ENCODE data around the gene IKZF4. TPM values are rescaled to one million over a fixed set of nuclear protein-coding genes. Genes with fewer than 3 reads are reported as not detected.
"Not testable (repeated sequence)": the region's sequence is repeated elsewhere in the genome, so short reads cannot be mapped to it uniquely, and the experiment has no call there.

Gene IKZF4
- total RNA-seq, 1 donor from 2014 or later: 13.1 TPM

DNA sequence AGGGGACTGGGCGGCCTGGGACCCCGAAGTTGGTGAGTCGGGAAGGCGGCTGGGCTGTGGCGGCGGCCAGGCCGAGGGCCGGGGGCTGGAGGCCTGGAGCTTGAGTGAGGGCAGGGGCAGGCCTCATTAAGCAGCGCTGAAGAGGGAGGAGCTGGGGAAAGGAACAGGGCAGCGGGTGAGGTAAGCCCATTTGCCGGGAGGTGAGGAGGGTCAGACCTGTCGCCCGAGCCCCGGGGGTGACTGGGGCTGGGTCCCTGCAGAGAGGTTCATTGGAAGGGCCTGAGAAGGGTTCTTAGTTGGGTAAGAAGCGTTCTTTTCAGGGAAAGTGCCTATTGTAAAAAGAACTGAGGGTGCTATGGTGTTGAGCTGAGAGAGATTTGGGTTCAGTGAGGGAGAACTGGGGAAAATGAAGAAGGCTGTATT, 46.5 kb upstream of the IKZF4 start:
- H3K27me3 ChIP-seq (ENCODE audit: low read depth): no peaks in the 10 kb centered on the region
- intact Hi-C loops (cut with DNase I): no loop called here
- peaks cover 62% of the 10 kb centered on the region for H3K4me1 ChIP-seq
- DNase-seq: peak; percentile 78
- ATAC-seq: peak; percentile 70 to 72
- TF ChIP-seq, protein P1, sequence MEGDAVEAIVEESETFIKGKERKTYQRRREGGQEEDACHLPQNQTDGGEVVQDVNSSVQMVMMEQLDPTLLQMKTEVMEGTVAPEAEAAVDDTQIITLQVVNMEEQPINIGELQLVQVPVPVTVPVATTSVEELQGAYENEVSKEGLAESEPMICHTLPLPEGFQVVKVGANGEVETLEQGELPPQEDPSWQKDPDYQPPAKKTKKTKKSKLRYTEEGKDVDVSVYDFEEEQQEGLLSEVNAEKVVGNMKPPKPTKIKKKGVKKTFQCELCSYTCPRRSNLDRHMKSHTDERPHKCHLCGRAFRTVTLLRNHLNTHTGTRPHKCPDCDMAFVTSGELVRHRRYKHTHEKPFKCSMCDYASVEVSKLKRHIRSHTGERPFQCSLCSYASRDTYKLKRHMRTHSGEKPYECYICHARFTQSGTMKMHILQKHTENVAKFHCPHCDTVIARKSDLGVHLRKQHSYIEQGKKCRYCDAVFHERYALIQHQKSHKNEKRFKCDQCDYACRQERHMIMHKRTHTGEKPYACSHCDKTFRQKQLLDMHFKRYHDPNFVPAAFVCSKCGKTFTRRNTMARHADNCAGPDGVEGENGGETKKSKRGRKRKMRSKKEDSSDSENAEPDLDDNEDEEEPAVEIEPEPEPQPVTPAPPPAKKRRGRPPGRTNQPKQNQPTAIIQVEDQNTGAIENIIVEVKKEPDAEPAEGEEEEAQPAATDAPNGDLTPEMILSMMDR (IDR thresholded peaks at IDR 0.05): no peak
- H3K27ac ChIP-seq: peak overlapping the region; percentile 97
- H3K9me3 ChIP-seq: no peaks in the 10 kb centered on the region
- peak overlapping the region; percentile 92 for H3K4me3 ChIP-seq
- H3K36me3 ChIP-seq: peaks cover 6% of the 10 kb centered on the region

DNA sequence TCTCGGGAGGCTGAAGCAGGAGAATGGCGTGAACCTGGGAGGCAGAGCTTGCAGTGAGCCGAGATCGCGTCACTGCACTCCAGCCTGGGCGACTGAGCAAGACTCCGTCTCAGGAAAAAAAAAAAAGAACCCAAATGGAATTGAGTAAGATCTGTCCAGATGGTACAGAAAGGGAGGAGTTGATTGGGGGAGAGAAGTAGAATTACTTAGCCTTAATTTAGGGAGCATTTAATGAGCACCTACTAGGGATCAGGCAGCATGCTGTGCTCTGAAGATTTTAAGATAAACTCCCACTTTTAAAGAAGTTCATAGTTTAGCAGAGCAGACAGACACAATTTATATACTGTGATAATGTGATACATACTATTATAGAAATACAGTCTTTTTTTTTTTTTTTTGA, 42.5 kb upstream of the IKZF4 start:
- ATAC-seq (no peak), DNase-seq (no peak)
- Histone ChIP-seq H3K27me3 (ENCODE audit: low read depth) (no peaks in the 10 kb centered on the region), H3K27ac (no peak overlapping the region), H3K4me3 (no peak overlapping the region), H3K36me3 (peaks cover 19% of the 10 kb centered on the region), H3K4me1 (peaks cover 53% of the 10 kb centered on the region), H3K9me3 (no peaks in the 10 kb centered on the region)
- TF ChIP-seq, protein P1 (IDR thresholded peaks at IDR 0.05): no peak
- intact Hi-C loops (cut with DNase I): no loop called here

DNA sequence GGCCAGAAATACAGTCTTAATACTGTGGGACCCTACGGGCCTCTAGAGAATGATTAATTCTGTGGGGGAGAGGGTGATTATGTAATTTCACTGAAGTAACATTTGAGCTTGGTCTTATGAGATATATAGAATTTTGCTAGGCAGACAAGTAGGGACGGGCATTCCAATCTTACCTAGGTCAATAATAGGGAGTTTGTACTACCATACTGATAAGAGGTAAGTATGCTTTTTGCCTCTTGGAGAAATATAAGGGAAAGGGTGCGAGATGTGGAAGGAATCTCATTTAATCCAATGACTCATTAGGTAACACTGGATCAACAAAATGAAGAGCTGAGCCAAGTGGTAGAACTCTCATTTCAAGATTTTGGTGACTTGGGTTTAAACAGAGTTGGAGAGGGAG, 41.8 kb upstream of the IKZF4 start:
- ATAC-seq (peak; percentile 9 to 61), DNase-seq (no peak)
- Histone ChIP-seq H3K4me3 (no peak overlapping the region), H3K27ac (no peak overlapping the region), H3K4me1 (peaks cover 53% of the 10 kb centered on the region), H3K36me3 (peaks cover 25% of the 10 kb centered on the region), H3K27me3 (ENCODE audit: low read depth) (no peaks in the 10 kb centered on the region), H3K9me3 (no peaks in the 10 kb centered on the region)
- intact Hi-C loops (cut with DNase I): no loop called here
- TF ChIP-seq, protein P1 (IDR thresholded peaks at IDR 0.05): no peak

DNA sequence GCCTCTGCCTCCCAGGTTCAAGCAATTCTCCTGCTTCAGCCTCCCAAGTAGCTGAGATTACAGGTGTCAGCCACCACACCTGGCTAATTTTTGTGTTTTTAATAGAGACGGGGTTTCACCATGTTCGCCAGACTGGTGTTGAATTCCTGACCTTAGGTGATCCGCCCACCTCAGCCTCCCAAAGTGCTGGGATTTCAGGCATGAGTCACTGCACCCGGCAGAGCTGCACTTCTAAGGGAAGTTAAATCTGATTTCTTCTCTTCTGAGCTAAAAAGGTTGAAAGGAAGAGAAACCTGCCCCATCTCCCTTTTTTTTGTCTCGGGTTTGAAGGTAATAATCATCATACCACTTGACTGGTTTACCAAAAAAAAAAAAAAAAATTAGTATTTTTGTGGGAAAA, 39.0 kb upstream of the IKZF4 start:
- ATAC-seq: peak in 1 of 2 donors; percentile 59
- peaks cover 28% of the 10 kb centered on the region for H3K4me1 ChIP-seq
- H3K27ac ChIP-seq; H3K9me3 ChIP-seq; H3K27me3 ChIP-seq (ENCODE audit: low read depth); intact Hi-C loops (cut with DNase I); DNase-seq; H3K4me3 ChIP-seq: not testable (repeated sequence)
- H3K36me3 ChIP-seq: peaks cover 53% of the 10 kb centered on the region

DNA sequence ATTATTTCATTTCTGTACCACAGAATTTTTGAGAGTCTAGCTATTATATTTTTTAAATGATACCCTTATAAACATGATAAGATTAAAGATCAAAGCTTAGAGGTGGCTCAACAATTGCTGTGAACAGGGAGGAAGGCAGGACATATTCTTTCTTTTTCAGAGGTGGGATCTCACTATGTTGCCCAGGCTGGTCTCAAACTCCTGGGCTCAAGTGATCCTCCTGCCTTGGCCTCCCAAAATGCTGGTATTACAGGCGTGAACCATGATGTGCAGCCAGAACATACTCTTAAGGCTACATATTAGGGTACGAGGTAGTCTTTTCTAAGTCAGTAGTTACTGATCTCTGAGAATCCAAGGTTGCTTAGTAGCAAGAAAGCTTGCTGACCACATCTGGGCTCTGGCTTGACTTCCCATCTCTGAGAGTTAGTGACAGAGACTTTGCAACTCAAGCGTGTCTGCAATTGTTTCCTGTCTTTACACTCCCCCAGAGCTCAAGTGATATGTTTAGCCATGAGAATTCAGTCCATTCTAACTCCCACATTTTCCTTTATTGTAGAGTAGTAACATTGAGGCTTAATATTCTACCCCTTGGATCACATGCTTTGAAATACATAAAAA, 38.4 kb upstream of the IKZF4 start:
- Histone ChIP-seq H3K4me3 (no peak overlapping the region), H3K36me3 (peaks cover 54% of the 10 kb centered on the region), H3K9me3 (no peaks in the 10 kb centered on the region), H3K27ac (no peak overlapping the region), H3K27me3 (ENCODE audit: low read depth) (no peaks in the 10 kb centered on the region), H3K4me1 (peaks cover 23% of the 10 kb centered on the region)
- DNase-seq (no peak), ATAC-seq (peak in 1 of 2 donors; percentile 10)
- intact Hi-C loops (cut with DNase I): no loop called here
- TF ChIP-seq, protein P1 (IDR thresholded peaks at IDR 0.05): no peak

DNA sequence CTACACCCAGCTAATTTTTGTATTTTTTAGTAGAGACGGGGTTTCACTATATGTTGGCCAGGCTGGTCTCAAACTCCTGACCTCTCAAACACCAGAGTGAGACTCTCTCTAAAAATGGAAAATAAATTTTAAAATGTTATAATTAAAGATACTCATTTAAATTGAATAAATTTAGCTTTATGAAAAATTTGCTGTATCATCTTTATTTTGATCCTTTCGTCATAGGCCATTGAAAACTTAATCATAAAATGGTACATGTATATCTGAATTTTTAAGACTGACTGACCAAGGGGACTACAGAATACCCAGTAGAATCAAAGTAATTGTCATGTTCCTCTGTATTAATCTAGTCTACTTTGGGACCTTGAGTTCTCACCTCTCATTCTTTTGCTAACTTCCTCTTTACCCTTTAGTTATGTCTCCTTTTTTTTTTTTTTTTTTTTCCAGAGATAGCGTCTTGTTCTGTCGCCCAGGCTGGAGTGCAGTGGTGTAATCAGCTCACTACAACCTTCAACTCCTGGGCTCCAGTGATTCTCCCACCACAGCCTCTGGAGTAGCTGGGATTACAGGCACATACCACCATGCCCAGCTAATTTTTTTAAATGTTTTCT, 37.5 kb upstream of the IKZF4 start:
- ATAC-seq (no peak), DNase-seq (no peak)
- TF ChIP-seq, protein P1 (IDR thresholded peaks at IDR 0.05): no peak
- Histone ChIP-seq H3K4me3 (no peak overlapping the region), H3K36me3 (peaks cover 62% of the 10 kb centered on the region), H3K9me3 (no peaks in the 10 kb centered on the region), H3K4me1 (peaks cover 14% of the 10 kb centered on the region), H3K27ac (no peak overlapping the region), H3K27me3 (ENCODE audit: low read depth) (no peaks in the 10 kb centered on the region)
- intact Hi-C loops (cut with DNase I): no loop called here

Data from lower lobe of right lung (tissue), 2 donors.